Fibroblast of villous mesenchyme (primary cell): ENCODE measurements around the gene DNAJC18. TPM values are rescaled to one million over a fixed set of nuclear protein-coding genes. Genes with fewer than 3 reads are reported as not detected.

Source experiments
- DNase-seq: peaks from one replicate; pipeline ENCODE4 v3.0.0-alpha.2; 2010; ENCODE audit warnings: low read depth
- H3K4me3 ChIP-seq: 2 replicates; pipeline ENCODE4 v1.5.1; 2011; ENCODE audit warnings: low read depth, mild to moderate bottlenecking, low read length
- total RNA-seq: library from RNA; depleted of rRNA; stranded (reverse); fragments of >200 nt; gene quantifications from 2 replicates; pipeline ENCODE4 v1.2.3, GENCODE V29; 2012
- TF ChIP-seq, protein P1 (sequence below): IDR thresholded peaks from 2 replicates; pipeline ENCODE4 v1.5.1; 2012; ENCODE audit warnings: low read depth, mild to moderate bottlenecking, low read length; ENCODE audit not compliant: insufficient read depth

The DNAJC18 gene
- total RNA-seq, 1 donor: 16.4 TPM

- H3K4me3 ChIP-seq: no peak overlapping the region
- TF ChIP-seq, protein P1, sequence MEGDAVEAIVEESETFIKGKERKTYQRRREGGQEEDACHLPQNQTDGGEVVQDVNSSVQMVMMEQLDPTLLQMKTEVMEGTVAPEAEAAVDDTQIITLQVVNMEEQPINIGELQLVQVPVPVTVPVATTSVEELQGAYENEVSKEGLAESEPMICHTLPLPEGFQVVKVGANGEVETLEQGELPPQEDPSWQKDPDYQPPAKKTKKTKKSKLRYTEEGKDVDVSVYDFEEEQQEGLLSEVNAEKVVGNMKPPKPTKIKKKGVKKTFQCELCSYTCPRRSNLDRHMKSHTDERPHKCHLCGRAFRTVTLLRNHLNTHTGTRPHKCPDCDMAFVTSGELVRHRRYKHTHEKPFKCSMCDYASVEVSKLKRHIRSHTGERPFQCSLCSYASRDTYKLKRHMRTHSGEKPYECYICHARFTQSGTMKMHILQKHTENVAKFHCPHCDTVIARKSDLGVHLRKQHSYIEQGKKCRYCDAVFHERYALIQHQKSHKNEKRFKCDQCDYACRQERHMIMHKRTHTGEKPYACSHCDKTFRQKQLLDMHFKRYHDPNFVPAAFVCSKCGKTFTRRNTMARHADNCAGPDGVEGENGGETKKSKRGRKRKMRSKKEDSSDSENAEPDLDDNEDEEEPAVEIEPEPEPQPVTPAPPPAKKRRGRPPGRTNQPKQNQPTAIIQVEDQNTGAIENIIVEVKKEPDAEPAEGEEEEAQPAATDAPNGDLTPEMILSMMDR: no peak
- DNase-seq: no peak
Observed at GRCh38 chr5:139381837-139382761, 57.2 kb downstream of the DNAJC18 start.

GRCh38 chr5:139379626-139380449, 59.5 kb downstream of the DNAJC18 start:
- TF ChIP-seq, protein P1: no peak
- DNase-seq: no peak
- no peak overlapping the region for H3K4me3 ChIP-seq

GRCh38 chr5:139378941-139379361, 60.4 kb downstream of the DNAJC18 start:
- no peak overlapping the region for H3K4me3 ChIP-seq
- TF ChIP-seq, protein P1: no peak
- no peak for DNase-seq

- H3K4me3 ChIP-seq: no peak overlapping the region
- TF ChIP-seq, protein P1: no peak
- no peak for DNase-seq
Observed at GRCh38 chr5:139378101-139378825, 61.1 kb downstream of the DNAJC18 start.

DNA sequence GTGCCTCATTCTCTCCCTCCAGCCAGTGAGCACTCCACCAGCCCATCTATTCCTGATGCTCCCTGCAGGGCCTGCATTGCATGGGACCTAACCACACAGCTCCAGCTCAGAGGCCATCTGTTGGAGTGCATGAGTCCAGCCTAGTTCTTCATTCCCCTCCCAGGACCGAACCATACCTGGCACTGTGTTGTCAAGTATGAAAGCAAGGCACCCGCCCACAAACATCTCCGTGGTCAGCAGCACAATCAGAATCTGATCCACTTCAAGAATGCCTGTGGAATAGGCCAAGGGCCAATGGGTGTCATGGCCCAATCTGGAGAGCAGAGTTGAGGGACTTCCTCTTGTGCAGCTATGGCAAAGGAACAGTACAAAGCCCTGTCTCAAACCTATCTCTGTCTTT, 62.1 kb downstream of the DNAJC18 start:
- H3K4me3 ChIP-seq: no peak overlapping the region
- DNase-seq: no peak
- TF ChIP-seq, protein P1: no peak

DNA sequence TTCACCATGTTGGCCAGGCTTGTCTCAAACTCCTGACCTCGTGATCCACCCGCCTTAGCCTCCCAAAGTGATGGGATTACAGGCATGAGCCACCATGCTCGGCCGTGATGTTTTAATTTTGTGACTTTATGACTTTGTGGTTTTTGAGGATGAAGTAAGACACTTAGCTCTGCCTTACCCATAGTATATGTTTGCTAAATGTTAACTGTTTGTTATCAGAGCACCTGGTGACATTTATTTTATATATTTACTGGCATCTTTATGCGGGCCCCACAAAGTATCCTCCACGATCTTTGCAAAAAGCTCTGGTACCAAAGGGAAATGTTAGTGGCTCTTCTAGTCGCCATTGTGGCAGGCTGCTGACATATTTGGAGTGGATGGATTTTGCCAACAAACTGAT, 63.0 kb downstream of the DNAJC18 start:
- H3K4me3 ChIP-seq: no peak overlapping the region
- no peak for DNase-seq
- TF ChIP-seq, protein P1: no peak
